GM23248 (cell line): ENCODE data around the gene CLN3.

Experiments used
- EZH2 ChIP-seq: fragments of 200-600 bp; sonication (generic); IDR thresholded peaks from 2 replicates; pipeline ENCODE4 v1.6.1; 2018; ENCODE audit warnings: antibody characterized with exemption, mild to moderate bottlenecking; ENCODE audit not compliant: insufficient read depth, poor library complexity, severe bottlenecking
- EZH2phosphoT487 ChIP-seq: fragments of 200-600 bp; sonication (generic); IDR thresholded peaks from 2 replicates; pipeline ENCODE4 v1.6.1; 2018; ENCODE audit warnings: antibody characterized with exemption, moderate library complexity, mild to moderate bottlenecking, low read depth; ENCODE audit not compliant: insufficient read depth

- no peak for TF ChIP-seq EZH2phosphoT487
- no peak for TF ChIP-seq EZH2
Measured at GRCh38 chr16:28495795-28496749, 4.2 kb upstream of the CLN3 start.
